ENCODE measurements around the gene FUT6.

The FUT6 gene

DNA sequence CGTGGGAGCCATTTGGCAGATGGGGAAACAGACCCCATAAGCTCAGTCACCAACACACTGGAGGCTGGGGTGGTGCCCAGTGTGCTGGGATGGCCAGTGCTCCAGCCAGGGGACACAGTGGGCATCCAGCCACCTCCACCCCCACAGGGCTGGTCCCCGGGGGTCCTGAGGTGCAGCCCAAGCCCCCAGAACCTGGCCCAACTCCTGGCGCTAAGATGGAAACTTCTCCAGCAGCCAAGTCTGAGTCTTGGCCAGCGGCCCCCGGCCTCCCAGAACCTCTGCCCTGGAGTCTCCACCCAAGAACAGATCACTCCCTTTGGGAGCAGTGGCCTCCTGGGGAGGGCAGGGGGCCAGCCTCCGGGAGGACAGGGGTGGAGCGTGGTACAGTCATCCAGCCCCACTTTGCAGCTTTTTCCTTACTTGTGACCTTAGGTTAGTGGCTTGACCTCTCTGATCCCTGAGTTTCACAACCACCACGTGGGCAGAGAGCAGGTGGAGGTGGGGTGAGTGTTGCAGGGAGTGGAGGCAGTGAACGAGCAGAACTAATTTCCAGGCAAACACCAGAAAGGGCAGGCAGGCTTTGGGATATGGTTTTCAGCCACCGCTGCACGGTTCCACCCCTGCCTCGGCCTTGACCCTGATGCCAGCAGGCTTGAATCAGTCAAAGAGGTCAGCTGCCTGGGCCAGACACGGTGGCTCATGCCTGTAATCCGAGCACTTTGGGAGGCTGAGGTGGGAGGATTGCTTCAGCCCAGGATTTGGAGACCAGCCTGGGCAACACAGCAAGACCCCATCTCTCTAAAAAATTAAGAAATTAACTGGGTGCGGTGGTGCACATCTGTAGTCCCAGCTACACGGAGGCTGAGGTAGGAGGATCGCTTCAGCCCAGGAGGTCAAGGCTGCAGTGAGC is 38.9 kb downstream of the FUT6 start:
- no peak overlapping the region for H3K4me3 ChIP-seq (ENCODE audit: low read length)
- DNase-seq (ENCODE audit: low read depth): no peak
- no peak for TF ChIP-seq CTCF (conservative IDR thresholded peaks at IDR 0.05; ENCODE audit: low read depth, low read length)

- no peak for DNase-seq (ENCODE audit: low read depth)
- H3K4me3 ChIP-seq (ENCODE audit: low read length): no peak overlapping the region
- TF ChIP-seq CTCF (conservative IDR thresholded peaks at IDR 0.05; ENCODE audit: low read depth, low read length): no peak
Observed at GRCh38 chr19:5799247-5800241, 40.0 kb downstream of the FUT6 start.

GRCh38 chr19:5798244-5798643 is 41.3 kb downstream of the FUT6 start:
- H3K4me3 ChIP-seq (ENCODE audit: low read length): no peak overlapping the region
- no peak for TF ChIP-seq CTCF (conservative IDR thresholded peaks at IDR 0.05; ENCODE audit: low read depth, low read length)
- no peak for DNase-seq (ENCODE audit: low read depth)

DNA sequence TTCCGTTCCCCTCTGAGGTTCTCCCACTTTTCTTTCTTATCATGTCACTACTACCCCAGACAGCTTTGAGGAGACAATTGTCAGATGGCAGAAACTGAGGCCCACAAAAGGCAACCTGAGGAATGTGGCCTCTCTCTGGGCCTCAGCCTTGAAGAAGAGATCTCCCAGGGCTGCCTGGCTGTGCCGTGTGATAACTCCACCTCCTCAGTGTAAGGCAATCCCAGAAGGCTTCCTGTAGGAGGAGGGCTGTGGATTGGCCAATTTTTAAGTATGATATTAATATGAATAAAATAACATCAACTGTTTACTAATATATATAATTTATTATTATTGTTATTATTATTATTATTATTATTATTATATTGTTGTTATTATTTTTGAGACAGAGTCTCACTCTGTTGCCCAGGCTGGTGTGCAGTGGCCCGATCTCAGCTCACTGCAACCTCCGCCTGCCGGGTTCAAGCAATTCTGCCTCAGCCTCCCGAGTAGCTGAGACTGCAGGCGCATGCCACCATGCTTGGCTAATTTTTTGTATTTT is 44.1 kb downstream of the FUT6 start:
- no peak for DNase-seq (ENCODE audit: low read depth)
- H3K4me3 ChIP-seq (ENCODE audit: low read length): no peak overlapping the region
- no peak for TF ChIP-seq CTCF (conservative IDR thresholded peaks at IDR 0.05; ENCODE audit: low read depth, low read length)

GRCh38 chr19:5793188-5793587 is 46.3 kb downstream of the FUT6 start:
- no peak for TF ChIP-seq CTCF (conservative IDR thresholded peaks at IDR 0.05; ENCODE audit: low read depth, low read length)
- H3K4me3 ChIP-seq (ENCODE audit: low read length): no peak overlapping the region
- no peak for DNase-seq (ENCODE audit: low read depth)

GRCh38 chr19:5792224-5792623 is 47.3 kb downstream of the FUT6 start:
- no peak for DNase-seq (ENCODE audit: low read depth)

More at GRCh38 chr19:5792224-5792623, 47.3 kb downstream of the FUT6 start:
- no peak overlapping the region for H3K4me3 ChIP-seq (ENCODE audit: low read length)
- no peak for TF ChIP-seq CTCF (conservative IDR thresholded peaks at IDR 0.05; ENCODE audit: low read depth, low read length)
